Prostate gland (tissue), 2 donors: ENCODE results near the gene CXCR1. TPM values are rescaled to one million over a fixed set of nuclear protein-coding genes. Genes with fewer than 3 reads are reported as not detected.

Source experiments
- DNase-seq: peaks from one replicate; pipeline ENCODE4 v3.0.0-alpha.2; 2019; ENCODE audit warnings: low spot score
- H3K27ac ChIP-seq, 2 donors: fragments of 200-600 bp; sonication (generic); 2 replicates each; pipeline ENCODE4 v1.5.1; 2017 to 2019
- H3K27me3 ChIP-seq: fragments of 200-600 bp; sonication (generic); replicated peaks from 2 replicates; pipeline ENCODE4 v1.5.1; 2019; ENCODE audit not compliant: insufficient read depth
- H3K36me3 ChIP-seq, 2 donors: fragments of 200-600 bp; sonication (generic); 1 replicate in 1 of 2; 2 replicates in 1 of 2; pipeline versions ENCODE4 v1.5.1 to v1.8.1; 2017 to 2019
- H3K4me1 ChIP-seq: fragments of 200-600 bp; sonication (generic); replicated peaks from 2 replicates; pipeline ENCODE4 v1.5.1; 2019
- H3K4me3 ChIP-seq, 2 donors: fragments of 200-600 bp; sonication (generic); 2 replicates each; pipeline ENCODE4 v1.5.1; 2017 to 2019
- H3K9me3 ChIP-seq: fragments of 200-600 bp; sonication (generic); 2 replicates; pipeline ENCODE4 v1.5.1; 2017
- POLR2A ChIP-seq: fragments of 450-650 bp; IDR thresholded peaks from one replicate; pipeline ENCODE4 v1.6.1; 2016; ENCODE audit warnings: antibody characterized with exemption, mild to moderate bottlenecking
- POLR2AphosphoS5 ChIP-seq: sonication (generic); formaldehyde crosslinking; IDR thresholded peaks from one replicate; pipeline ENCODE4 v1.6.1; 2017; ENCODE audit warnings: antibody characterized with exemption
- WGBS: methylation state at CpG from one replicate; pipeline ENCODE4 v1.1.5; 2018; 5-methylcytosine and 5-hydroxymethylcytosine counted together
- intact Hi-C: fragments of 100-400 bp; cut with DNase I; formaldehyde crosslinking; loops from one replicate; pipeline ENCODE4 v1.14.2; 2022
- total RNA-seq, 2 donors: library from RNA; depleted of rRNA; stranded (reverse); fragments of >200 nt; gene quantifications; one replicate each; pipeline ENCODE4 v1.1.0, GENCODE V29; 2016
- TF ChIP-seq, protein P1 (sequence below), 4 experiments: fragments of 200-600 bp in 2 of 4; fragments of 450-650 bp in 2 of 4; sonication (generic) in 2 of 4; IDR thresholded peaks; 1 replicate in 3 of 4; 2 replicates in 1 of 4; pipeline ENCODE4 v1.5.1; 2016 to 2019; ENCODE audit warnings: antibody characterized with exemption in 4 of 4, mild to moderate bottlenecking in 2 of 4, moderate library complexity in 2 of 4

CXCR1 gene
- total RNA-seq, 2 donors from 2014 or later = 0.28 TPM; not detected in 1

DNA sequence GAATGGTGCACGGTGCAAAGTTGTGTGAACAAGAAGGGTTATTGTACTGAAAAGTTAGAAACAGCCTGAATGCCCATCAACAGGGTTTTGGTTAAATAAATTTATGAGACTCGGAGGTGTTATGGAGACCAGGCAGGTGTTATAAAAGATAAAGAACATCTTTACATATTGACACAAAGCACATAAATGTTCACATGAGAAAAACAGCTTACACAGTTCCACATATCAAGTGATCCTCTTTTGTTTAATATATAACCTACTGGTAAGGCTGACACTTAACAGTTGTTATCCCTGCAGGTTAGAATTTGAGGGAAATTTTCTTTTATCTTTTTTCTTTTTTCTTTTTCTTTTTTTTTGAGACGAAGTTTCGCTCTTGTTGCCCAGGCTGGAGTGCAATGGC is 30.2 kb upstream of the CXCR1 start:
- intact Hi-C loops = no loop called here
- 48% methylated on average over 4 of the region's 4 CpGs for WGBS

DNA sequence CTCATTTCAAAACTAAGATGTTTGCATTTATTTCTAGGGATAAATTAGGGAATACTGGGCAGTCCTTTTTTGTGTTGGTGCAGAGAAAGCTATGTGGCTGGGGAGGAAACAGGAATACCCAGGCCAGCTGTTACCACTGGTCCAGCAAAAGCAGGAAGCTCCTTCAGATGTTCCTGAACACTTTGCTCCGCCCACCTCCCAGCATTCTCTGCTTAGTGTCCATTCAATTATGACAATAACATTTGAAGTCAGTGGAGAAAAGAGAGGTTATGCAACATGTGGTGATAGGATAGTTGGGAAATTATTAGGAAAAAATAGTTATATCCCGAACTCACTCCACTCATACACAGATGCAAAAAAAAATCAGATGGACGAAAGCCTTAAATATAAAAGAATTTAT is 28.1 kb upstream of the CXCR1 start:
- 90% methylated on average over 3 of the region's 3 CpGs for WGBS
- no peak for TF ChIP-seq POLR2AphosphoS5
- TF ChIP-seq, protein P1, sequence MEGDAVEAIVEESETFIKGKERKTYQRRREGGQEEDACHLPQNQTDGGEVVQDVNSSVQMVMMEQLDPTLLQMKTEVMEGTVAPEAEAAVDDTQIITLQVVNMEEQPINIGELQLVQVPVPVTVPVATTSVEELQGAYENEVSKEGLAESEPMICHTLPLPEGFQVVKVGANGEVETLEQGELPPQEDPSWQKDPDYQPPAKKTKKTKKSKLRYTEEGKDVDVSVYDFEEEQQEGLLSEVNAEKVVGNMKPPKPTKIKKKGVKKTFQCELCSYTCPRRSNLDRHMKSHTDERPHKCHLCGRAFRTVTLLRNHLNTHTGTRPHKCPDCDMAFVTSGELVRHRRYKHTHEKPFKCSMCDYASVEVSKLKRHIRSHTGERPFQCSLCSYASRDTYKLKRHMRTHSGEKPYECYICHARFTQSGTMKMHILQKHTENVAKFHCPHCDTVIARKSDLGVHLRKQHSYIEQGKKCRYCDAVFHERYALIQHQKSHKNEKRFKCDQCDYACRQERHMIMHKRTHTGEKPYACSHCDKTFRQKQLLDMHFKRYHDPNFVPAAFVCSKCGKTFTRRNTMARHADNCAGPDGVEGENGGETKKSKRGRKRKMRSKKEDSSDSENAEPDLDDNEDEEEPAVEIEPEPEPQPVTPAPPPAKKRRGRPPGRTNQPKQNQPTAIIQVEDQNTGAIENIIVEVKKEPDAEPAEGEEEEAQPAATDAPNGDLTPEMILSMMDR (IDR thresholded peaks at IDR 0.05) = no peak
- no peak for TF ChIP-seq POLR2A
- Histone ChIP-seq H3K9me3 (no peaks in the 10 kb centered on the region), H3K4me1 (no peaks in the 10 kb centered on the region), H3K4me3 (no peak overlapping the region), H3K27me3 (no peaks in the 10 kb centered on the region), H3K36me3 (no peaks in the 10 kb centered on the region), H3K27ac (no peak overlapping the region)
- DNase-seq = no peak
- intact Hi-C loops = no loop called here

More for the DNA sequence above, 30.2 kb upstream of the CXCR1 start:
- DNase-seq = no peak
- no peaks in the 10 kb centered on the region for H3K9me3 ChIP-seq
- no peaks in the 10 kb centered on the region for H3K36me3 ChIP-seq
- no peak overlapping the region for H3K27ac ChIP-seq
- H3K4me3 ChIP-seq = no peak overlapping the region
- no peaks in the 10 kb centered on the region for H3K4me1 ChIP-seq
- no peaks in the 10 kb centered on the region for H3K27me3 ChIP-seq
- no peak for TF ChIP-seq POLR2A
- TF ChIP-seq, protein P1 (IDR thresholded peaks at IDR 0.05) = no peak
- TF ChIP-seq POLR2AphosphoS5 = no peak

DNA sequence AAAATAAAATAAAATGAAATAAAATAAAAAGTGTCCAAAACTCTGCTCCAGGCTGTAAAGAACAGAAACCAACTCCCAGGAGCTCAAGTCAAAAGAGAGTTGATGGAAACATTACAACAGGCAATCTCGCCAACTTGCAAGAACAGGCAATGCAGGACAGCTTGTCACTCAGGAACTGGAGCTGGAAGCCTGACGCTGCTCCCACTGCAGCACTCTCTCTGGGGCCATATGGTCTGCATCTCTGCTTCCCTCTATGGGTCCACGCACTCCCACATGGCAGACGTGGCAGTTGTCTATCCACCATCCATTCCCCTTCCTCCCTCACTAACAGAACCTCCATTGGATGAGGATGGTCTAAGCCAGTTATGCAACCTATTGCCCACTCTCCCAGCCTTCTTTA is 26.9 kb upstream of the CXCR1 start:
- Histone ChIP-seq H3K4me1 (no peaks in the 10 kb centered on the region), H3K4me3 (no peak overlapping the region), H3K36me3 (no peaks in the 10 kb centered on the region), H3K27ac (no peak overlapping the region), H3K9me3 (no peaks in the 10 kb centered on the region), H3K27me3 (no peaks in the 10 kb centered on the region)
- no peak for DNase-seq
- WGBS = 74% methylated on average over 4 of the region's 4 CpGs
- intact Hi-C loops = no loop called here
- no peak for TF ChIP-seq POLR2A
- TF ChIP-seq, protein P1 (IDR thresholded peaks at IDR 0.05) = no peak

GRCh38 chr2:218192902-218193430 is 26.2 kb upstream of the CXCR1 start:
- Histone ChIP-seq H3K4me3 (no peak overlapping the region), H3K27ac (no peak overlapping the region), H3K36me3 (no peaks in the 10 kb centered on the region), H3K27me3 (no peaks in the 10 kb centered on the region), H3K9me3 (no peaks in the 10 kb centered on the region), H3K4me1 (no peaks in the 10 kb centered on the region)
- intact Hi-C loops = no loop called here
- 62% methylated on average over 3 of the region's 3 CpGs for WGBS
- TF ChIP-seq POLR2A (no peak), POLR2AphosphoS5 (no peak)
- TF ChIP-seq, protein P1 (IDR thresholded peaks at IDR 0.05) = no peak
- DNase-seq = no peak

GRCh38 chr2:218188528-218188927 is 21.8 kb upstream of the CXCR1 start:
- WGBS = 96% methylated on average over 2 of the region's 2 CpGs
- intact Hi-C loops = loop anchor here (5.0 kb wide), 2 partner anchors 69 to 84 kb away; partner anchors contain the start of genes AAMP and PNKD
- H3K4me3 ChIP-seq = no peak overlapping the region
- no peaks in the 10 kb centered on the region for H3K4me1 ChIP-seq
- TF ChIP-seq POLR2A = no peak
- TF ChIP-seq, protein P1 (IDR thresholded peaks at IDR 0.05) = no peak
- TF ChIP-seq POLR2AphosphoS5 = no peak
- H3K9me3 ChIP-seq = no peaks in the 10 kb centered on the region
- H3K36me3 ChIP-seq = no peaks in the 10 kb centered on the region
- no peak overlapping the region for H3K27ac ChIP-seq
- no peak for DNase-seq
- H3K27me3 ChIP-seq = no peaks in the 10 kb centered on the region
